ENCODE results near the gene PNMA3. TPM values are rescaled to one million over a fixed set of nuclear protein-coding genes. Genes with fewer than 3 reads are reported as not detected.

Gene PNMA3
- total RNA-seq, 1 donor from 2014 or later, result 0.41 TPM

- peaks cover 6% of the 10 kb centered on the region for H3K27me3 ChIP-seq (ENCODE audit: low read depth)
- H3K9me3 ChIP-seq, result no peaks in the 10 kb centered on the region
- no peak overlapping the region for H3K4me3 ChIP-seq
- H3K27ac ChIP-seq, result no peak overlapping the region
- TF ChIP-seq, protein P1, sequence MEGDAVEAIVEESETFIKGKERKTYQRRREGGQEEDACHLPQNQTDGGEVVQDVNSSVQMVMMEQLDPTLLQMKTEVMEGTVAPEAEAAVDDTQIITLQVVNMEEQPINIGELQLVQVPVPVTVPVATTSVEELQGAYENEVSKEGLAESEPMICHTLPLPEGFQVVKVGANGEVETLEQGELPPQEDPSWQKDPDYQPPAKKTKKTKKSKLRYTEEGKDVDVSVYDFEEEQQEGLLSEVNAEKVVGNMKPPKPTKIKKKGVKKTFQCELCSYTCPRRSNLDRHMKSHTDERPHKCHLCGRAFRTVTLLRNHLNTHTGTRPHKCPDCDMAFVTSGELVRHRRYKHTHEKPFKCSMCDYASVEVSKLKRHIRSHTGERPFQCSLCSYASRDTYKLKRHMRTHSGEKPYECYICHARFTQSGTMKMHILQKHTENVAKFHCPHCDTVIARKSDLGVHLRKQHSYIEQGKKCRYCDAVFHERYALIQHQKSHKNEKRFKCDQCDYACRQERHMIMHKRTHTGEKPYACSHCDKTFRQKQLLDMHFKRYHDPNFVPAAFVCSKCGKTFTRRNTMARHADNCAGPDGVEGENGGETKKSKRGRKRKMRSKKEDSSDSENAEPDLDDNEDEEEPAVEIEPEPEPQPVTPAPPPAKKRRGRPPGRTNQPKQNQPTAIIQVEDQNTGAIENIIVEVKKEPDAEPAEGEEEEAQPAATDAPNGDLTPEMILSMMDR (IDR thresholded peaks at IDR 0.05), result no peak
- H3K36me3 ChIP-seq, result no peaks in the 10 kb centered on the region
- no peaks in the 10 kb centered on the region for H3K4me1 ChIP-seq
- DNase-seq, result no peak
- intact Hi-C loops (cut with DNase I), result no loop called here
- no peak for ATAC-seq
Measured at GRCh38 chrX:153057281-153057680, 1.0 kb downstream of the PNMA3 start.

DNA sequence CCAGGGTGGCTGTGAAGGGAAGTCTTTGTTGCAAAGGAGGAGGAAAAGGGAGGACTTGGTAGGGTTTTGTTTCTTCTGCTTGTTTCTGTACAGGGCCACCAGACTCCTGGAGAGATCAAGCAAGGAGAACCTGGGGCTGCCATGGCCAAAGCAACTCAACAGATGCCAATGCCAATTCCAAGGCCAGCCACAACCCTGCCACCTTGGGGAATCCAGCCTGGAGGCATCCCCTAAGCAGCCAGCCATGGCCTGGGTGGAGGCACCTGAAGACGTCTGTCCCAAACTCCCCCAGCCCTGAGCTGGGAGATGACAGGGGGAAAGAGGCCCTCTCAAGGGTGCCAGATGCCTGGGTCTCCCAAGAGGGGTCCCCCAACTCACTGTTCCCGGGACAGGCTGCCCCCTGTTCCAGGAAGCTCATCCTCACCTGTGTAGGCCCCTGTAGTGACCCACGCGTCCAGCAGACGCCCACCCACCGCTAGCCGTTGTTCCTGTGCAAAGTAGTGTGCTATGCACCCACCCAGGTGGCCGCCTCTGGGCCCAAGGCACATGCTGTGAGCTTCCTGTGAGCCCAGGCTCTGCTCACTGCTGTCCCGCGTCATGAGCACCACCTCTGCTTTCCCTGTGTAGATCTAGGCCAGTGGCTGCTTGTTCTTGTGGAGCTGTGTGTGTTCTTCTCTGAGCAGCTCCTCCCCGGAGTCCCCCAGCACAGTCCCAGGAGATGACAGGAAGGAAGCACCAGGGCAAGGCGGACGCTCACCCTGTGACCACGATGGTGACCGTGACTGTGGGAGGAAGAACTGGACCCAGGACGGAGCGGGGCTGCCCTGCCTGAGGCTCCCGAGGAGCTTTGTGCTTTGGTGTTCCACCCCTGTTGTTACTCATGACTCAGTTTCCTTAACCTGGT lies 3.2 kb downstream of the PNMA3 start:
- H3K9me3 ChIP-seq, result no peaks in the 10 kb centered on the region
- no peak overlapping the region for H3K4me3 ChIP-seq
- TF ChIP-seq, protein P1 (IDR thresholded peaks at IDR 0.05), result no peak
- intact Hi-C loops (cut with DNase I), result no loop called here
- no peak overlapping the region for H3K27ac ChIP-seq
- H3K4me1 ChIP-seq, result no peaks in the 10 kb centered on the region
- H3K27me3 ChIP-seq (ENCODE audit: low read depth), result peaks cover 6% of the 10 kb centered on the region
- no peak for DNase-seq
- no peaks in the 10 kb centered on the region for H3K36me3 ChIP-seq
- no peak for ATAC-seq

GRCh38 chrX:153060095-153060445 lies 3.8 kb downstream of the PNMA3 start:
- H3K9me3 ChIP-seq, result no peaks in the 10 kb centered on the region
- ATAC-seq (no peak), DNase-seq (no peak)
- no peak overlapping the region for H3K4me3 ChIP-seq
- no peaks in the 10 kb centered on the region for H3K4me1 ChIP-seq
- H3K27me3 ChIP-seq (ENCODE audit: low read depth), result peaks cover 6% of the 10 kb centered on the region
- TF ChIP-seq, protein P1 (IDR thresholded peaks at IDR 0.05), result no peak
- intact Hi-C loops (cut with DNase I), result no loop called here
- H3K27ac ChIP-seq, result no peak overlapping the region
- no peaks in the 10 kb centered on the region for H3K36me3 ChIP-seq

GRCh38 chrX:153061732-153062131 lies 5.5 kb downstream of the PNMA3 start:
- H3K27me3 ChIP-seq (ENCODE audit: low read depth), result peaks cover 6% of the 10 kb centered on the region

DNA sequence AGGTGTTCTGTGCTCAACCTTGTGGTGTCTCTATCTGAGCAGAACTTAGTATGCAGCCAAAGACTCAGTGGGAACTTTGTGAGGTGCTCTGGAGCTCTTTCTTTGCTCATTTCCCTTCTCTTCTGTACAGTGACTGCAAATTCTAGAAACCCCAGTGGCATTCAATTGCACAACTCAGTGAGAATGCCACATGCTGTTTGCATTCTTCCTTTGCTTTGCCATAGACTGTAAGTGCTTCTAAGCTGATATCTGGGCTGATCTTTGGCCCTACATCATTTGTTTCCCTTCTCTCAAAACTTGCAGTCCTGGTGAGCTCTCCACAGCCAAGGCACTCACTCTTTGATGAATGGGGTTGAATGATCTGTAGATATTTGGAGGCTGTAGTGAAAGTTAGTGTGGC lies 7.0 kb downstream of the PNMA3 start:
- Histone ChIP-seq H3K4me1 (no peaks in the 10 kb centered on the region), H3K27ac (no peak overlapping the region), H3K27me3 (ENCODE audit: low read depth) (no peaks in the 10 kb centered on the region), H3K9me3 (no peaks in the 10 kb centered on the region), H3K4me3 (no peak overlapping the region), H3K36me3 (no peaks in the 10 kb centered on the region)
- ATAC-seq (no peak), DNase-seq (no peak)
- TF ChIP-seq, protein P1 (IDR thresholded peaks at IDR 0.05), result no peak
- intact Hi-C loops (cut with DNase I), result no loop called here

More at GRCh38 chrX:153061732-153062131, 5.5 kb downstream of the PNMA3 start:
- TF ChIP-seq, protein P1 (IDR thresholded peaks at IDR 0.05), result no peak
- DNase-seq (no peak), ATAC-seq (no peak)
- Histone ChIP-seq H3K4me1 (no peaks in the 10 kb centered on the region), H3K4me3 (no peak overlapping the region), H3K9me3 (no peaks in the 10 kb centered on the region), H3K36me3 (no peaks in the 10 kb centered on the region), H3K27ac (no peak overlapping the region)
- intact Hi-C loops (cut with DNase I), result no loop called here

Measured in lower lobe of right lung (tissue), 2 donors.